Skeletal muscle tissue (tissue), 4 donors: ENCODE data around the gene MIA2. TPM values are rescaled to one million over a fixed set of nuclear protein-coding genes. Genes with fewer than 3 reads are reported as not detected.
"Not testable (repeated sequence)": the region's sequence is repeated elsewhere in the genome, so short reads cannot be mapped to it uniquely, and the experiment has no call there.

ENCODE experiments used
- H3K27ac ChIP-seq: one replicate; pipeline ENCODE4 v1.7.0; 2013; ENCODE audit warnings: mild to moderate bottlenecking, low read depth, low read length, inconsistent platforms
- H3K27me3 ChIP-seq, 3 donors: one replicate each; pipeline ENCODE4 v1.7.0; 2013; ENCODE audit warnings: low read length in 3 of 3; ENCODE audit not compliant: control insufficient read depth in 3 of 3, insufficient read depth in 3 of 3
- H3K36me3 ChIP-seq, 3 donors: one replicate each; pipeline ENCODE4 v1.7.0; 2013; ENCODE audit warnings: low read length in 3 of 3; ENCODE audit not compliant: control insufficient read depth in 3 of 3, insufficient read depth in 3 of 3
- H3K4me1 ChIP-seq, 3 donors: one replicate each; pipeline ENCODE4 v1.7.0; 2013; ENCODE audit warnings: low read length in 3 of 3, mild to moderate bottlenecking in 3 of 3; ENCODE audit not compliant: control insufficient read depth in 3 of 3, insufficient read depth in 3 of 3
- H3K4me3 ChIP-seq, 3 donors: one replicate each; pipeline ENCODE4 v1.7.0; 2013; ENCODE audit warnings: low read length in 3 of 3
- H3K9ac ChIP-seq, 3 donors: one replicate each; pipeline ENCODE4 v1.7.0; 2013; ENCODE audit warnings: low read length in 3 of 3, mild to moderate bottlenecking in 3 of 3, moderate library complexity in 2 of 3, low read depth in 1 of 3
- H3K9me3 ChIP-seq, 3 donors: one replicate each; pipeline ENCODE4 v1.7.0; 2013; ENCODE audit warnings: low read length in 3 of 3; ENCODE audit not compliant: control insufficient read depth in 3 of 3
- total RNA-seq: library from RNA; depleted of rRNA; stranded (reverse); fragments of >200 nt; gene quantifications from one replicate; pipeline ENCODE4 v1.2.3, GENCODE V29; 2014
- donor health status: Osteomylitis.

The MIA2 gene
- total RNA-seq, 1 donor from 2014 or later = 15.7 TPM

GRCh38 chr14:39319381-39319780, 85.7 kb downstream of the MIA2 start:
- Histone ChIP-seq H3K9me3 (no peaks in the 10 kb centered on the region), H3K4me1 (no peaks in the 10 kb centered on the region), H3K27ac (no peak overlapping the region), H3K9ac (no peak overlapping the region), H3K36me3 (peaks cover 21 to 40% (median 21%) of the 10 kb centered on the region in 3 donors), H3K27me3 (no peaks in the 10 kb centered on the region), H3K4me3 (no peak overlapping the region)

GRCh38 chr14:39320318-39320717, 86.6 kb downstream of the MIA2 start:
- H3K27ac ChIP-seq = no peak overlapping the region
- H3K4me1 ChIP-seq = no peaks in the 10 kb centered on the region
- no peaks in the 10 kb centered on the region for H3K9me3 ChIP-seq
- no peak overlapping the region for H3K9ac ChIP-seq
- H3K27me3 ChIP-seq = no peaks in the 10 kb centered on the region
- peaks cover 21 to 43% (median 21%) of the 10 kb centered on the region in 3 donors for H3K36me3 ChIP-seq
- no peak overlapping the region for H3K4me3 ChIP-seq

- Histone ChIP-seq H3K36me3 (peaks cover 10 to 28% (median 10%) of the 10 kb centered on the region in 3 donors), H3K27me3 (no peaks in the 10 kb centered on the region), H3K9ac (no peak overlapping the region), H3K4me1 (no peaks in the 10 kb centered on the region), H3K9me3 (no peaks in the 10 kb centered on the region), H3K27ac (no peak overlapping the region), H3K4me3 (no peak overlapping the region)
These were observed 89.1 kb downstream of the MIA2 start for GRCh38 chr14:39322807-39323206.

GRCh38 chr14:39324097-39324496, 90.4 kb downstream of the MIA2 start:
- Histone ChIP-seq H3K27me3 (no peaks in the 10 kb centered on the region), H3K36me3 (peaks cover 10 to 22% (median 10%) of the 10 kb centered on the region in 3 donors), H3K4me1 (no peaks in the 10 kb centered on the region), H3K4me3 (no peak overlapping the region), H3K9ac (no peak overlapping the region), H3K9me3 (no peaks in the 10 kb centered on the region), H3K27ac (no peak overlapping the region)

GRCh38 chr14:39339003-39339402, 105.3 kb downstream of the MIA2 start:
- H3K36me3 ChIP-seq = peaks cover 9 to 16% (median 12%) of the 10 kb centered on the region in 3 donors
- no peak overlapping the region for H3K27ac ChIP-seq
- no peaks in the 10 kb centered on the region for H3K27me3 ChIP-seq
- no peak overlapping the region for H3K9ac ChIP-seq
- no peak overlapping the region for H3K4me3 ChIP-seq
- H3K9me3 ChIP-seq = no peaks in the 10 kb centered on the region
- no peaks in the 10 kb centered on the region for H3K4me1 ChIP-seq

GRCh38 chr14:39341126-39341525, 107.4 kb downstream of the MIA2 start:
- not testable (repeated sequence) for H3K4me1 ChIP-seq, H3K27me3 ChIP-seq, H3K9me3 ChIP-seq, H3K4me3 ChIP-seq, H3K9ac ChIP-seq, H3K27ac ChIP-seq
- H3K36me3 ChIP-seq = peaks cover 6 to 16% (median 15%) of the 10 kb centered on the region in 3 donors

- Histone ChIP-seq H3K4me3 (no peak overlapping the region), H3K9ac (no peak overlapping the region), H3K9me3 (no peaks in the 10 kb centered on the region), H3K27me3 (no peaks in the 10 kb centered on the region), H3K27ac (no peak overlapping the region), H3K36me3 (peaks cover 6 to 17% (median 13%) of the 10 kb centered on the region in 3 donors), H3K4me1 (peaks cover 0 to 4% (median 0%) of the 10 kb centered on the region in 3 donors)
These were observed 109.1 kb downstream of the MIA2 start for GRCh38 chr14:39342768-39343167.

GRCh38 chr14:39343614-39344013, 109.9 kb downstream of the MIA2 start:
- Histone ChIP-seq H3K9me3 (no peaks in the 10 kb centered on the region), H3K9ac (no peak overlapping the region), H3K27me3 (no peaks in the 10 kb centered on the region), H3K4me3 (no peak overlapping the region), H3K4me1 (peaks cover 0 to 4% (median 0%) of the 10 kb centered on the region in 3 donors), H3K36me3 (peaks cover 9 to 17% (median 13%) of the 10 kb centered on the region in 3 donors), H3K27ac (no peak overlapping the region)

GRCh38 chr14:39350866-39351265, 117.2 kb downstream of the MIA2 start:
- Histone ChIP-seq H3K9me3 (no peaks in the 10 kb centered on the region), H3K9ac (no peak overlapping the region), H3K27ac (no peak overlapping the region), H3K4me1 (no peaks in the 10 kb centered on the region), H3K36me3 (peaks cover 5 to 8% (median 6%) of the 10 kb centered on the region in 3 donors), H3K4me3 (no peak overlapping the region), H3K27me3 (no peaks in the 10 kb centered on the region)

- Histone ChIP-seq H3K4me3 (no peak overlapping the region), H3K4me1 (no peaks in the 10 kb centered on the region), H3K27ac (no peak overlapping the region), H3K27me3 (no peaks in the 10 kb centered on the region), H3K9ac (no peak overlapping the region), H3K9me3 (no peaks in the 10 kb centered on the region), H3K36me3 (peaks cover 5 to 8% (median 6%) of the 10 kb centered on the region in 3 donors)
These were observed 118.0 kb downstream of the MIA2 start for GRCh38 chr14:39351708-39352107.

GRCh38 chr14:39359069-39359468, 125.4 kb downstream of the MIA2 start:
- H3K27ac ChIP-seq, H3K4me1 ChIP-seq, H3K9ac ChIP-seq, H3K36me3 ChIP-seq, H3K4me3 ChIP-seq, H3K27me3 ChIP-seq, H3K9me3 ChIP-seq: not testable (repeated sequence)
